OCI-LY1 (cell line): ENCODE measurements around the gene SH2D6.

Source experiments
- CTCF ChIP-seq: fragments of 200-600 bp; sonication (generic), shearing (Covaris generic); IDR thresholded peaks from 2 replicates; pipeline ENCODE4 v1.5.1; 2017; ENCODE audit warnings: mild to moderate bottlenecking, antibody characterized with exemption, low read length, moderate library complexity, mixed read lengths
- EZH2 ChIP-seq: fragments of 200-600 bp; sonication (generic), shearing (Covaris generic); IDR thresholded peaks from 2 replicates; pipeline ENCODE4 v1.8.0; 2017; ENCODE audit warnings: borderline replicate concordance, mixed run types, mild to moderate bottlenecking, antibody characterized with exemption, low read length, moderate library complexity, mixed read lengths

GRCh38 chr2:85430752-85431569 lies 12.4 kb downstream of the SH2D6 start:
- TF ChIP-seq CTCF (no peak), EZH2 (no peak)
